Uterus (tissue), 2 donors: ENCODE measurements around the gene S100PBP.

Experiments used
- CTCF ChIP-seq, 4 experiments: fragments of 200-600 bp in 2 of 4; fragments of 450-650 bp in 2 of 4; sonication (generic) in 2 of 4; IDR thresholded peaks; one replicate each; pipeline ENCODE4 v1.5.1; 2016 to 2019; ENCODE audit warnings: antibody characterized with exemption in 4 of 4, mild to moderate bottlenecking in 2 of 4, moderate library complexity in 1 of 4
- POLR2A ChIP-seq, 2 donors: fragments of 450-650 bp; IDR thresholded peaks; one replicate each; pipeline ENCODE4 v1.6.1; 2016; ENCODE audit warnings: antibody characterized with exemption in 2 of 2, mild to moderate bottlenecking in 1 of 2, moderate library complexity in 1 of 2

- no peak for TF ChIP-seq CTCF (IDR thresholded peaks at IDR 0.05)
- TF ChIP-seq POLR2A (IDR thresholded peaks at IDR 0.05), result no peak
Measured at GRCh38 chr1:32797456-32797855, 20.0 kb upstream of the S100PBP start.
